Fibroblast of lung (primary cell): ENCODE results near the gene ECI2. TPM values are rescaled to one million over a fixed set of nuclear protein-coding genes. Genes with fewer than 3 reads are reported as not detected.

Source experiments
- DNase-seq, 2 donors: peaks; one replicate each; pipeline versions ENCODE4 v3.0.0 to v3.0.0-alpha.2; 2010; ENCODE audit warnings: low read depth in 2 of 2
- H2AFZ ChIP-seq: 2 replicates; pipeline ENCODE4 v1.5.1; 2012; ENCODE audit warnings: low read length, control low read depth, inconsistent platforms
- H3K27ac ChIP-seq: 2 replicates; pipeline ENCODE4 v1.5.1; 2011; ENCODE audit warnings: low read length, control low read depth; ENCODE audit not compliant: insufficient read depth
- H3K27me3 ChIP-seq: 2 replicates; pipeline ENCODE4 v1.5.1; 2011; ENCODE audit warnings: mild to moderate bottlenecking, low read length; ENCODE audit not compliant: control insufficient read depth, insufficient read depth
- H3K36me3 ChIP-seq: 2 replicates; pipeline ENCODE4 v1.5.1; 2011; ENCODE audit warnings: low read length; ENCODE audit not compliant: control insufficient read depth, insufficient read depth
- H3K4me1 ChIP-seq: 2 replicates; pipeline ENCODE4 v1.5.1; 2011; ENCODE audit warnings: low read length; ENCODE audit not compliant: control insufficient read depth, insufficient read depth; ENCODE audit errors: extremely low read depth
- H3K4me2 ChIP-seq: 2 replicates; pipeline ENCODE4 v1.5.1; 2011; ENCODE audit warnings: low read length, control low read depth; ENCODE audit not compliant: insufficient read depth; ENCODE audit errors: extremely low read depth
- H3K4me3 ChIP-seq, 4 experiments: fragments of 200-600 bp in 1 of 4; sonication (generic) in 1 of 4; replicated peaks in 1 of 4; 2 replicates each; pipeline ENCODE4 v1.5.1; 2011 to 2016; ENCODE audit warnings: low read length in 4 of 4, low read depth in 3 of 4, mild to moderate bottlenecking in 3 of 4, control low read depth in 2 of 4, inconsistent platforms in 1 of 4, mixed read lengths in 1 of 4; ENCODE audit not compliant: insufficient read depth in 1 of 4; ENCODE audit errors: control extremely low read depth in 1 of 4
- H3K79me2 ChIP-seq: 2 replicates; pipeline ENCODE4 v1.5.1; 2012; ENCODE audit warnings: mild to moderate bottlenecking, low read length, inconsistent platforms; ENCODE audit not compliant: control insufficient read depth, insufficient read depth
- H3K9ac ChIP-seq: 2 replicates; pipeline ENCODE4 v1.5.1; 2011; ENCODE audit warnings: mild to moderate bottlenecking, low read length, control low read depth; ENCODE audit not compliant: insufficient read depth
- H3K9me3 ChIP-seq: 2 replicates; pipeline ENCODE4 v1.5.1; 2012; ENCODE audit warnings: low read depth, low read length; ENCODE audit not compliant: control insufficient read depth, insufficient read depth
- H4K20me1 ChIP-seq: 2 replicates; pipeline ENCODE4 v1.5.1; 2011; ENCODE audit warnings: low read length; ENCODE audit not compliant: control insufficient read depth, insufficient read depth; ENCODE audit errors: extremely low read depth
- CTCF ChIP-seq, 2 donors: IDR thresholded peaks in 1 of 2; conservative IDR thresholded peaks in 1 of 2; 1 replicate in 1 of 2; 2 replicates in 1 of 2; pipeline ENCODE4 v1.5.1; 2011 to 2012; ENCODE audit warnings: low read length in 2 of 2, control low read depth in 1 of 2, inconsistent platforms in 1 of 2, low read depth in 1 of 2, mild to moderate bottlenecking in 1 of 2
- EZH2 ChIP-seq: IDR thresholded peaks from 2 replicates; pipeline ENCODE4 v1.5.1; 2012; ENCODE audit warnings: low read length, control low read depth, mild to moderate bottlenecking; ENCODE audit errors: missing control alignments
- polyA plus RNA-seq, 2 donors: library from polyadenylated mRNA; depleted of rRNA in 1 of 2; stranded (reverse) in 1 of 2; unstranded in 1 of 2; fragments of >200 nt; gene quantifications; 2 replicates each; pipeline ENCODE4 v1.2.1, GENCODE V29; 2011 to 2012; ENCODE audit warnings: missing spikeins in 1 of 2
- total RNA-seq: library from RNA; depleted of rRNA; stranded (reverse); fragments of >200 nt; gene quantifications from 2 replicates; pipeline ENCODE4 v1.2.1, GENCODE V29; 2014

The ECI2 gene
- total and polyA plus RNA-seq, 2 donors (not counting 1 experiment from before 2014, with no cell fraction given): 85.2 to 157 TPM

- no peaks in the 10 kb centered on the region for H3K9me3 ChIP-seq
- H3K27ac ChIP-seq: no peak overlapping the region
- DNase-seq: peak; percentile 11 to 45
- H4K20me1 ChIP-seq: no peaks in the 10 kb centered on the region
- H3K4me3 ChIP-seq: no peak overlapping the region
- H3K9ac ChIP-seq: no peak overlapping the region
- H3K4me2 ChIP-seq: no peak overlapping the region
- H3K27me3 ChIP-seq: no peaks in the 10 kb centered on the region
- H3K4me1 ChIP-seq: no peaks in the 10 kb centered on the region
- TF ChIP-seq CTCF (conservative IDR thresholded peaks at IDR 0.05 in 1 of 2, IDR thresholded peaks at IDR 0.05 in 1 of 2; ENCODE audit: low read depth in 1 of 2, low read length in 2 of 2) (no peak), EZH2 (no peak)
- no peak overlapping the region for H2AFZ ChIP-seq
- H3K36me3 ChIP-seq: no peaks in the 10 kb centered on the region
- no peaks in the 10 kb centered on the region for H3K79me2 ChIP-seq
Measured at GRCh38 chr6:4179960-4180651, 44.7 kb upstream of the ECI2 start.

GRCh38 chr6:4178737-4179333 lies 43.5 kb upstream of the ECI2 start:
- Histone ChIP-seq H3K4me1 (no peaks in the 10 kb centered on the region), H3K4me2 (no peak overlapping the region), H3K27me3 (no peaks in the 10 kb centered on the region), H4K20me1 (no peaks in the 10 kb centered on the region), H3K4me3 (no peak overlapping the region), H3K9me3 (no peaks in the 10 kb centered on the region), H3K9ac (no peak overlapping the region), H3K36me3 (no peaks in the 10 kb centered on the region), H3K79me2 (no peaks in the 10 kb centered on the region), H3K27ac (no peak overlapping the region), H2AFZ (no peak overlapping the region)
- no peak for TF ChIP-seq EZH2
- DNase-seq: no peak

- Histone ChIP-seq H3K9me3 (no peaks in the 10 kb centered on the region), H3K79me2 (no peaks in the 10 kb centered on the region), H2AFZ (no peak overlapping the region), H4K20me1 (no peaks in the 10 kb centered on the region), H3K4me3 (no peak overlapping the region), H3K36me3 (no peaks in the 10 kb centered on the region), H3K9ac (no peak overlapping the region), H3K4me1 (no peaks in the 10 kb centered on the region), H3K27ac (no peak overlapping the region), H3K27me3 (no peaks in the 10 kb centered on the region), H3K4me2 (no peak overlapping the region)
- TF ChIP-seq EZH2: no peak
- TF ChIP-seq CTCF (conservative IDR thresholded peaks at IDR 0.05 in 1 of 2, IDR thresholded peaks at IDR 0.05 in 1 of 2; ENCODE audit: low read depth in 1 of 2, low read length in 2 of 2): no peak
- no peak for DNase-seq
Measured at GRCh38 chr6:4176907-4177306, 41.5 kb upstream of the ECI2 start.
